ENCODE measurements around the gene B3GNT9.

The B3GNT9 gene

DNA sequence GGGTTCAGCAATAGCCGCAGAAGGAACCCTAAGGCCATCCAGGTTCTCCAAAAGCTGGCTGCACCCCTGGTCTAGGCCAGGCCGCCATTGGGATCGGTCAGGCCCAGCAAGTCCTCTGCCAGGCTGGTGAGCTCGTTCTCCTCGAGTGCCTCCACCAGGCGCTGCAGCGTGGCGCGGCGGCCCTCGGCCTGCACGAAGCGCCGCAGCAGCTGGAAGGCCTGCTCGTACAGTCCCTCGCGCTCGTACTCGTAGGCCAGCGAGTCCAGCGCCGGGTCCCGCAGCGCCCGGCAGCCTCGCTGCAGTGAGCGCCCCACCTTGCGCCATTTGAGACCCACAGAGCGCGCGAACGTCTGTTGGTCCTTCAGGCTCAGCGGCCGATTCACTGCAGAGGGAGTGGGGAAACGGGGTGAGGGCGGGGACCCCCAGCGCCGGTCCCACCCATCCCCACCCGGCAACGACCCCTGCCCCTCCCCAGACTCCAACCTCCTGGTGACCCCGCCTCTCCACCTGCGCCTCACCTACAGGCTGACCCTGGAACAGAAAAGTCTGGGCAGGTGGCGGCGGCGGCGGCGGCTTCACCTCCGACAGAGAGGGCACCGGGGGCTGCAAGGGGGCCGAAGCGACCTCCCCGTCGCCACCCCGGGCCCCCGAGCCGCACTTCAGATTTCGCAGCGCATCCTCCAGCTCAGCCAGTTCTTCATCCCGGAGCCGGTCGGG lies 3.9 kb upstream of the B3GNT9 start:
- H3K4me3 ChIP-seq (ENCODE audit: low read depth, low read length): no peak overlapping the region
- no peak for DNase-seq (ENCODE audit: low read depth, low spot score)
- in situ Hi-C loops (cut with HindIII; ENCODE audit: low sequenced_read_pairs): no loop called here
- no peak for TF ChIP-seq CTCF (IDR thresholded peaks at IDR 0.05; ENCODE audit: low read depth, low read length)

GRCh38 chr16:67151431-67152097 lies 766 bp upstream of the B3GNT9 start:
- TF ChIP-seq CTCF (IDR thresholded peaks at IDR 0.05; ENCODE audit: low read depth, low read length): no peak
- H3K4me3 ChIP-seq (ENCODE audit: low read depth, low read length): no peak overlapping the region
- DNase-seq (ENCODE audit: low read depth, low spot score): no peak
- in situ Hi-C loops (cut with HindIII; ENCODE audit: low sequenced_read_pairs): no loop called here

- in situ Hi-C loops (cut with HindIII; ENCODE audit: low sequenced_read_pairs): no loop called here
- no peak for TF ChIP-seq CTCF (IDR thresholded peaks at IDR 0.05; ENCODE audit: low read depth, low read length)
- peak; percentile 59 for DNase-seq (ENCODE audit: low read depth, low spot score)
- H3K4me3 ChIP-seq (ENCODE audit: low read depth, low read length): peak overlapping the region; percentile 48
These were observed 558 bp downstream of the B3GNT9 start for GRCh38 chr16:67150047-67150832.

- DNase-seq (ENCODE audit: low read depth, low spot score): no peak
- H3K4me3 ChIP-seq (ENCODE audit: low read depth, low read length): no peak overlapping the region
- TF ChIP-seq CTCF (IDR thresholded peaks at IDR 0.05; ENCODE audit: low read depth, low read length): no peak
- in situ Hi-C loops (cut with HindIII; ENCODE audit: low sequenced_read_pairs): no loop called here
These were observed 1.3 kb downstream of the B3GNT9 start for GRCh38 chr16:67149276-67150046.

GRCh38 chr16:67148656-67149275 lies 2.0 kb downstream of the B3GNT9 start:
- TF ChIP-seq CTCF (IDR thresholded peaks at IDR 0.05; ENCODE audit: low read depth, low read length): no peak
- in situ Hi-C loops (cut with HindIII; ENCODE audit: low sequenced_read_pairs): no loop called here
- DNase-seq (ENCODE audit: low read depth, low spot score): no peak
- no peak overlapping the region for H3K4me3 ChIP-seq (ENCODE audit: low read depth, low read length)

GRCh38 chr16:67148221-67148620 lies 2.6 kb downstream of the B3GNT9 start:
- no peak overlapping the region for H3K4me3 ChIP-seq (ENCODE audit: low read depth, low read length)
- TF ChIP-seq CTCF (IDR thresholded peaks at IDR 0.05; ENCODE audit: low read depth, low read length): no peak
- no peak for DNase-seq (ENCODE audit: low read depth, low spot score)
- in situ Hi-C loops (cut with HindIII; ENCODE audit: low sequenced_read_pairs): no loop called here
